Measurements from ENCODE around the gene PCLO.

- TF ChIP-seq CTCF (conservative IDR thresholded peaks at IDR 0.05 in 1 of 2, IDR thresholded peaks at IDR 0.05 in 1 of 2; ENCODE audit: extremely low read depth in 1 of 2, insufficient read depth in 1 of 2, low read depth in 1 of 2, low read length in 2 of 2) (no peak), EZH2 (IDR thresholded peaks at IDR 0.05; ENCODE audit: borderline replicate concordance, low read length) (no peak)
Measured at GRCh38 chr7:82998436-82998835, 164.2 kb downstream of the PCLO start.

Data from mammary epithelial cell (primary cell).